MM.1S (cell line): ENCODE data around the gene CANT1.

Experiments
- DNase-seq: peaks from one replicate; pipeline ENCODE4 v3.0.0-alpha.2; 2015
- H2AFZ ChIP-seq: fragments of 300-600 bp; sonication (generic); 2 replicates; pipeline ENCODE4 v1.6.0; 2016; ENCODE audit warnings: antibody characterized with exemption, low read length
- H3F3A ChIP-seq: fragments of 300-600 bp; sonication (generic); 2 replicates; pipeline ENCODE4 v1.6.1; 2016; ENCODE audit warnings: mild to moderate bottlenecking, antibody characterized with exemption, low read length, moderate library complexity, mixed read lengths; ENCODE audit not compliant: insufficient read depth
- H3K27ac ChIP-seq: fragments of 300-600 bp; sonication (generic); 2 replicates; pipeline ENCODE4 v1.5.1; 2016; ENCODE audit warnings: mild to moderate bottlenecking, low read length
- H3K27me3 ChIP-seq: fragments of 300-600 bp; sonication (generic); replicated peaks from 2 replicates; pipeline ENCODE4 v1.6.0; 2016; ENCODE audit warnings: low read length; ENCODE audit not compliant: insufficient read depth
- H3K36me3 ChIP-seq: fragments of 300-600 bp; sonication (generic); replicated peaks from 2 replicates; pipeline ENCODE4 v1.6.1; 2016; ENCODE audit warnings: mild to moderate bottlenecking, low read length, mixed read lengths; ENCODE audit not compliant: insufficient read depth
- H3K4me1 ChIP-seq: fragments of 300-600 bp; sonication (generic); 2 replicates; pipeline ENCODE4 v1.6.1; 2016; ENCODE audit warnings: low read length, mixed read lengths
- H3K4me2 ChIP-seq: fragments of 300-600 bp; sonication (generic); 2 replicates; pipeline ENCODE4 v1.6.0; 2016; ENCODE audit warnings: low read depth, low read length
- H3K4me3 ChIP-seq: fragments of 300-600 bp; sonication (generic); 2 replicates; pipeline ENCODE4 v1.5.1; 2016; ENCODE audit warnings: low read length, mixed read lengths
- H3K79me2 ChIP-seq: fragments of 300-600 bp; sonication (generic); 2 replicates; pipeline ENCODE4 v1.6.1; 2016; ENCODE audit warnings: mixed run types, low read length, mixed read lengths
- H3K9ac ChIP-seq: fragments of 300-600 bp; sonication (generic); 2 replicates; pipeline ENCODE4 v1.6.1; 2016; ENCODE audit warnings: low read length, mixed read lengths
- H3K9me2 ChIP-seq: fragments of 300-600 bp; sonication (generic); replicated peaks from 2 replicates; pipeline ENCODE4 v1.6.1; 2016; ENCODE audit warnings: mild to moderate bottlenecking, low read length, mixed read lengths; ENCODE audit not compliant: insufficient read depth
- H3K9me3 ChIP-seq: fragments of 300-600 bp; sonication (generic); replicated peaks from 2 replicates; pipeline ENCODE4 v1.6.1; 2016; ENCODE audit warnings: mild to moderate bottlenecking, low read length, mixed read lengths; ENCODE audit not compliant: insufficient read depth
- H4K20me1 ChIP-seq: fragments of 300-600 bp; sonication (generic); 2 replicates; pipeline ENCODE4 v1.6.1; 2016; ENCODE audit warnings: mild to moderate bottlenecking, low read length, moderate library complexity, mixed read lengths; ENCODE audit not compliant: insufficient read depth
- EZH2 ChIP-seq: fragments of 300-600 bp; sonication (generic); optimal IDR thresholded peaks from 2 replicates; pipeline ENCODE3; 2017; ENCODE audit warnings: low read depth, mild to moderate bottlenecking, antibody characterized with exemption, low read length, mixed read lengths
- EZH2phosphoT487 ChIP-seq: fragments of 300-600 bp; sonication (generic); IDR thresholded peaks from 2 replicates; pipeline ENCODE4 v1.6.1; 2018; ENCODE audit warnings: antibody characterized with exemption, low read length
- TF ChIP-seq, protein P1 (sequence below): fragments of 300-600 bp; sonication (generic); IDR thresholded peaks from 2 replicates; pipeline ENCODE4 v1.5.1; 2016; ENCODE audit warnings: antibody characterized with exemption, low read length, mixed read lengths

Gene CANT1

GRCh38 chr17:79045001-79045729 is 35.6 kb upstream of the CANT1 start:
- Histone ChIP-seq H3K79me2 (no peaks in the 10 kb centered on the region), H4K20me1 (no peaks in the 10 kb centered on the region), H3K9me2 (no peaks in the 10 kb centered on the region), H3K4me3 (no peak overlapping the region), H3K9me3 (no peaks in the 10 kb centered on the region), H3K27ac (no peak overlapping the region), H3K4me1 (no peaks in the 10 kb centered on the region), H3K4me2 (no peak overlapping the region), H3F3A (no peaks in the 10 kb centered on the region), H3K9ac (no peak overlapping the region), H3K27me3 (peaks cover 89% of the 10 kb centered on the region), H3K36me3 (no peaks in the 10 kb centered on the region), H2AFZ (no peak overlapping the region)
- no peak for TF ChIP-seq EZH2phosphoT487
- TF ChIP-seq, protein P1, sequence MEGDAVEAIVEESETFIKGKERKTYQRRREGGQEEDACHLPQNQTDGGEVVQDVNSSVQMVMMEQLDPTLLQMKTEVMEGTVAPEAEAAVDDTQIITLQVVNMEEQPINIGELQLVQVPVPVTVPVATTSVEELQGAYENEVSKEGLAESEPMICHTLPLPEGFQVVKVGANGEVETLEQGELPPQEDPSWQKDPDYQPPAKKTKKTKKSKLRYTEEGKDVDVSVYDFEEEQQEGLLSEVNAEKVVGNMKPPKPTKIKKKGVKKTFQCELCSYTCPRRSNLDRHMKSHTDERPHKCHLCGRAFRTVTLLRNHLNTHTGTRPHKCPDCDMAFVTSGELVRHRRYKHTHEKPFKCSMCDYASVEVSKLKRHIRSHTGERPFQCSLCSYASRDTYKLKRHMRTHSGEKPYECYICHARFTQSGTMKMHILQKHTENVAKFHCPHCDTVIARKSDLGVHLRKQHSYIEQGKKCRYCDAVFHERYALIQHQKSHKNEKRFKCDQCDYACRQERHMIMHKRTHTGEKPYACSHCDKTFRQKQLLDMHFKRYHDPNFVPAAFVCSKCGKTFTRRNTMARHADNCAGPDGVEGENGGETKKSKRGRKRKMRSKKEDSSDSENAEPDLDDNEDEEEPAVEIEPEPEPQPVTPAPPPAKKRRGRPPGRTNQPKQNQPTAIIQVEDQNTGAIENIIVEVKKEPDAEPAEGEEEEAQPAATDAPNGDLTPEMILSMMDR = no peak
- TF ChIP-seq EZH2 = no peak
- DNase-seq = no peak

DNA sequence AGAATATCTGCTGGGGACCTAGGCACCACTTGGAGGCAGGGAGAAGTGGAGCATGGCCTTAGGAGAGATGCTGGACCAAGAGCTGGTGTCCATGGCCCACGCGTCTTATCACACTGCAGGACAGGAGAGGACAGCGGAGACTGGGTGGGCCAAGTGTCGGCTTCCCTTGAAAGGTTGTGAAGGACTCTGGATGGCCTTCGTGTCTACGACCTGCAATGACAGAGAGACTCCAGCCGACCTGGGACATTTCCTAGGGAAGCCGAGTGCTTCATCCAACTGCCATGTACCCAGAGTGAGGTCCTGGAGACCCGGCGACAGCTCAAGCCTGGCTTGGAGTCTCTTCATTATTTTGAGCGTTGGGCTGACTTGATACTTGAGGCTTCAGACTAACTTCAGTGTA is 34.9 kb upstream of the CANT1 start:
- TF ChIP-seq EZH2 (no peak), EZH2phosphoT487 (no peak)
- TF ChIP-seq, protein P1 = no peak
- Histone ChIP-seq H4K20me1 (no peaks in the 10 kb centered on the region), H3K9ac (no peak overlapping the region), H3K36me3 (no peaks in the 10 kb centered on the region), H3K4me3 (no peak overlapping the region), H3F3A (no peaks in the 10 kb centered on the region), H3K27me3 (peaks cover 88% of the 10 kb centered on the region), H3K4me1 (no peaks in the 10 kb centered on the region), H3K9me3 (no peaks in the 10 kb centered on the region), H2AFZ (no peak overlapping the region), H3K79me2 (no peaks in the 10 kb centered on the region), H3K27ac (no peak overlapping the region), H3K9me2 (no peaks in the 10 kb centered on the region), H3K4me2 (no peak overlapping the region)
- no peak for DNase-seq

- no peak for DNase-seq
- H4K20me1 ChIP-seq = no peaks in the 10 kb centered on the region
- peaks cover 88% of the 10 kb centered on the region for H3K27me3 ChIP-seq
- no peaks in the 10 kb centered on the region for H3K36me3 ChIP-seq
- H3K9ac ChIP-seq = no peak overlapping the region
- no peak overlapping the region for H3K4me3 ChIP-seq
- no peak for TF ChIP-seq EZH2
- TF ChIP-seq, protein P1 = no peak
- TF ChIP-seq EZH2phosphoT487 = no peak
- H3F3A ChIP-seq = no peaks in the 10 kb centered on the region
- H3K9me3 ChIP-seq = no peaks in the 10 kb centered on the region
- H3K27ac ChIP-seq = no peak overlapping the region
- no peaks in the 10 kb centered on the region for H3K9me2 ChIP-seq
- no peak overlapping the region for H2AFZ ChIP-seq
- no peak overlapping the region for H3K4me2 ChIP-seq
- no peaks in the 10 kb centered on the region for H3K79me2 ChIP-seq
- H3K4me1 ChIP-seq = no peaks in the 10 kb centered on the region
Measured at GRCh38 chr17:79043931-79044320, 34.4 kb upstream of the CANT1 start.
